RCC 7860 (cell line): ENCODE measurements around the gene FAM83F.

ENCODE experiments used
- DNase-seq: peaks from one replicate; pipeline ENCODE4 v3.0.0-alpha.2; 2015; ENCODE audit warnings: low spot score
- FAIRE-seq: peaks from 2 replicates; lab custom pipeline; 2012; peaks lifted over from hg19 to GRCh38; lab: Jason Lieb, UNC

Gene FAM83F

GRCh38 chr22:40033586-40034380 is 39.0 kb downstream of the FAM83F start:
- no peak for FAIRE-seq
- no peak for DNase-seq

GRCh38 chr22:40035351-40035750 is 40.6 kb downstream of the FAM83F start:
- no peak for DNase-seq
- no peak for FAIRE-seq

- FAIRE-seq, result no peak
- DNase-seq, result no peak
These were observed 41.4 kb downstream of the FAM83F start for GRCh38 chr22:40036126-40036525.

- FAIRE-seq (no peak), DNase-seq (peak; percentile 56)
These were observed 42.0 kb downstream of the FAM83F start for GRCh38 chr22:40036591-40037225.

GRCh38 chr22:40037320-40037719 is 42.6 kb downstream of the FAM83F start:
- FAIRE-seq (no peak), DNase-seq (no peak)

- no peak for DNase-seq
- no peak for FAIRE-seq
These were observed 44.8 kb downstream of the FAM83F start for GRCh38 chr22:40039482-40040115.

- no peak for DNase-seq
- FAIRE-seq, result no peak
These were observed 46.2 kb downstream of the FAM83F start for GRCh38 chr22:40040927-40041326.

- no peak for FAIRE-seq
- DNase-seq, result no peak
These were observed 46.8 kb downstream of the FAM83F start for GRCh38 chr22:40041366-40042137.

- FAIRE-seq (no peak), DNase-seq (no peak)
These were observed 47.6 kb downstream of the FAM83F start for GRCh38 chr22:40042312-40042711.

- FAIRE-seq (no peak), DNase-seq (no peak)
These were observed 48.3 kb downstream of the FAM83F start for GRCh38 chr22:40043081-40043480.

- FAIRE-seq, result no peak
These were observed 49.0 kb downstream of the FAM83F start for GRCh38 chr22:40043793-40044101.

GRCh38 chr22:40044102-40044869 is 49.5 kb downstream of the FAM83F start:
- FAIRE-seq (peak; percentile 92), DNase-seq (peak; percentile 97)

More at GRCh38 chr22:40043793-40044101, 49.0 kb downstream of the FAM83F start:
- DNase-seq, result no peak

- DNase-seq (no peak), FAIRE-seq (no peak)
These were observed 50.4 kb downstream of the FAM83F start for GRCh38 chr22:40044870-40045834.

- no peak for FAIRE-seq
These were observed 51.4 kb downstream of the FAM83F start for GRCh38 chr22:40046126-40046525.

GRCh38 chr22:40050258-40050657 is 55.5 kb downstream of the FAM83F start:
- FAIRE-seq (no peak), DNase-seq (no peak)

More at GRCh38 chr22:40046126-40046525, 51.4 kb downstream of the FAM83F start:
- DNase-seq, result no peak

- FAIRE-seq (no peak), DNase-seq (no peak)
These were observed 56.6 kb downstream of the FAM83F start for GRCh38 chr22:40051322-40051721.

GRCh38 chr22:40053460-40053859 is 58.7 kb downstream of the FAM83F start:
- FAIRE-seq, result no peak
- DNase-seq, result no peak

- no peak for FAIRE-seq
- DNase-seq, result no peak
These were observed 59.7 kb downstream of the FAM83F start for GRCh38 chr22:40054486-40054885.

- DNase-seq (no peak), FAIRE-seq (no peak)
These were observed 60.6 kb downstream of the FAM83F start for GRCh38 chr22:40055143-40055883.
